Suprapubic skin (tissue), 3 donors: ENCODE measurements around the gene UBE2Z.

ENCODE experiments used
- POLR2A ChIP-seq, 2 donors: fragments of 450-650 bp; IDR thresholded peaks; one replicate each; pipeline ENCODE4 v1.6.1; 2017; ENCODE audit warnings: antibody characterized with exemption in 2 of 2, mild to moderate bottlenecking in 2 of 2, moderate library complexity in 2 of 2
- TF ChIP-seq, protein P1 (sequence below), 2 donors: fragments of 200-600 bp in 1 of 2; fragments of 450-650 bp in 1 of 2; sonication (generic) in 1 of 2; IDR thresholded peaks; one replicate each; pipeline ENCODE4 v1.5.1; 2016 to 2019; ENCODE audit warnings: antibody characterized with exemption in 2 of 2, mild to moderate bottlenecking in 1 of 2, moderate library complexity in 1 of 2

DNA sequence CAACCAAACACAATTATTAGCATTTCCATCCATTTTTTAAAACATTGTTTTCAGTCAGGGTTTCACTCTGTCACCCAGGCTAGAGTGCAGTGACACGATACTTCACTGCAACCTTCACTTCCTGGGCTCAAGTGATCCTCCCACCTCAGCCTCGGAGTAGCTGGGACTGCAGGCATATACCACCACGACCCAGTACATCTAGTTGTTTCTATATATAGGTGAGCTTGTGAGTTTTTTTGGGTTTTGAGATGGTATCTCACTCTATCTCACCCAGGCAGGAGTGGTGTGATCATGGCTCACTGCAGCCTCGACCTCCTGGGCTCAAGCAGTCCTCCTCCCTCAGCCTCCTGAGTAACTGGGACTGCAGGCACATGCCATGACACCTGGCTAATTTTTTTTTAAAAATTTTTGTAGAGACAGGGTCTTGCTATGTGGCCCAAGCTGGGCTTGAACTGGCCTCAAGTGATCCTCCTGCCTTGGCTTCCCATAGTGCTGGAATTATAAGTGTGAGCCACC lies 37.1 kb upstream of the UBE2Z start:
- no peak for TF ChIP-seq POLR2A (IDR thresholded peaks at IDR 0.05)
- TF ChIP-seq, protein P1, sequence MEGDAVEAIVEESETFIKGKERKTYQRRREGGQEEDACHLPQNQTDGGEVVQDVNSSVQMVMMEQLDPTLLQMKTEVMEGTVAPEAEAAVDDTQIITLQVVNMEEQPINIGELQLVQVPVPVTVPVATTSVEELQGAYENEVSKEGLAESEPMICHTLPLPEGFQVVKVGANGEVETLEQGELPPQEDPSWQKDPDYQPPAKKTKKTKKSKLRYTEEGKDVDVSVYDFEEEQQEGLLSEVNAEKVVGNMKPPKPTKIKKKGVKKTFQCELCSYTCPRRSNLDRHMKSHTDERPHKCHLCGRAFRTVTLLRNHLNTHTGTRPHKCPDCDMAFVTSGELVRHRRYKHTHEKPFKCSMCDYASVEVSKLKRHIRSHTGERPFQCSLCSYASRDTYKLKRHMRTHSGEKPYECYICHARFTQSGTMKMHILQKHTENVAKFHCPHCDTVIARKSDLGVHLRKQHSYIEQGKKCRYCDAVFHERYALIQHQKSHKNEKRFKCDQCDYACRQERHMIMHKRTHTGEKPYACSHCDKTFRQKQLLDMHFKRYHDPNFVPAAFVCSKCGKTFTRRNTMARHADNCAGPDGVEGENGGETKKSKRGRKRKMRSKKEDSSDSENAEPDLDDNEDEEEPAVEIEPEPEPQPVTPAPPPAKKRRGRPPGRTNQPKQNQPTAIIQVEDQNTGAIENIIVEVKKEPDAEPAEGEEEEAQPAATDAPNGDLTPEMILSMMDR (IDR thresholded peaks at IDR 0.05), result no peak
